Right renal pelvis (tissue), 4 donors: Measurements from ENCODE around the gene ALG14. TPM values are rescaled to one million over a fixed set of nuclear protein-coding genes. Genes with fewer than 3 reads are reported as not detected.
"Not testable (repeated sequence)": the region's sequence is repeated elsewhere in the genome, so short reads cannot be mapped to it uniquely, and the experiment has no call there.

ENCODE experiments used
- DNase-seq, 4 donors: peaks; one replicate each; pipeline ENCODE4 v3.0.0-alpha.2; 2013; ENCODE audit warnings: low read depth in 4 of 4, low spot score in 3 of 4, missing footprints in 1 of 4
- polyA plus RNA-seq, 4 donors: library from polyadenylated mRNA; unstranded; fragments of 120-200 nt; gene quantifications; one replicate each; pipeline ENCODE4 v1.2.1, GENCODE V29; 2013; ENCODE audit not compliant: insufficient read length in 4 of 4

The ALG14 gene
- polyA plus RNA-seq, 4 donors, result 13.0 to 15.7 (median 14.1) TPM

DNA sequence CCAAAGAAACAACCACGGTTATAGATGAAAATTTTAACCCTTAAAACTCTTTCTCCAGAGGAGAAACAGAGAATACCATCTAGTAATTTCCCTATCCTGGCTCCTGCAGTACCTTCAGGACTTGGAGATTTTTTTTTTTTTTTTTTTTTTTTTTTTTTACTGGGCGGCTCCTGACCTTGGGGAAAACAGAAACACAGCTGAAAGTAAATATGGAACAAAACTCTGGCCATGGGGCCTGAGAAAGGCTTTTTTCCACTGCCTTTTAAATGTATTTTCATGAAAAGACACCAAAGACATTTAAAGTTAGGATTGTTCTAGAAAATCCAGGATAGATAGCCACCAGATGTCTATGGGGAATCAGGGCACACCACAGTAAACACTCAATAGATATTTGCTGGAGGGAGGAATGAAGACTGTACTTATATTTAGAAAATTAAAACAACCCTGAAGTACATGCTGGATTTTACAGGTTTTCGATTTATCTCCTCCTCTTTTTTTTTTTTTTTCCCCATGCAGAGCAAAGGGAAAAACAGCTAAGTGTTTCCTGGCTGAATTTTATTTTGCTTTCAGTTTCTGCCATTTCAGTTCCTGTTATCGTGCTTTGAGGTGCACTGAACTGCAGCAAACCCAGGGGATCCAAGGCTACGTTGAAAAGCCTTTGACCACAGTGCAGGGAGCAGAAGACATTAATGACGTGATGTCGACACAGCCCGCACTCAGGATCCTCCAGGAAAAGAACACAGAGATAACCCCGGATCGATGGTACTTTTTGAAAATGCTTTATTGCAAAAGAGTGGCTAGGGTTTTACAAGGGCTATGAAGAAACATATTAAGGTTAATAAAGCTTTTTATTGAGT is 110.1 kb downstream of the ALG14 start:
- DNase-seq, result no peak

DNA sequence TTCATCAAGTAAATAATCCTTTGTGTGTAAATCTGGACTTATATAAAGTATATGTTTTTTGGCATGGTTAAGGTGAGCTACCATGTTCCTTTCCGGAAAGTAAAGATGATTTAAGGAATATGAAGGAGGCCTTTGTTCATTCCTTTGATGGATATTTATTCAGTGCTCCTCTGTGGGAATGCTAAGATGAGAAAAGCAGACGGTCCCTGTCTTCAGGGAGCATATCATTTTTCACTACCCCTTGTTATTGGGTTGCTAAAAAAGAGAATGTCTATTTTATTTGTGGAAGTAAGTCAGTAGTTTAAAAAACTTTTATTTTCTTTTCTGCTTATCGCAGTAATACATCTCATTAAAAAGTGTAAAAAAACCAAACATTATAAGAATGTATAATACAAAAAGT is 110.8 kb downstream of the ALG14 start:
- DNase-seq, result no peak

- DNase-seq, result no peak
Measured at GRCh38 chr1:94961582-94961981, 111.2 kb downstream of the ALG14 start.

GRCh38 chr1:94958081-94958480 is 114.7 kb downstream of the ALG14 start:
- DNase-seq, result no peak

DNA sequence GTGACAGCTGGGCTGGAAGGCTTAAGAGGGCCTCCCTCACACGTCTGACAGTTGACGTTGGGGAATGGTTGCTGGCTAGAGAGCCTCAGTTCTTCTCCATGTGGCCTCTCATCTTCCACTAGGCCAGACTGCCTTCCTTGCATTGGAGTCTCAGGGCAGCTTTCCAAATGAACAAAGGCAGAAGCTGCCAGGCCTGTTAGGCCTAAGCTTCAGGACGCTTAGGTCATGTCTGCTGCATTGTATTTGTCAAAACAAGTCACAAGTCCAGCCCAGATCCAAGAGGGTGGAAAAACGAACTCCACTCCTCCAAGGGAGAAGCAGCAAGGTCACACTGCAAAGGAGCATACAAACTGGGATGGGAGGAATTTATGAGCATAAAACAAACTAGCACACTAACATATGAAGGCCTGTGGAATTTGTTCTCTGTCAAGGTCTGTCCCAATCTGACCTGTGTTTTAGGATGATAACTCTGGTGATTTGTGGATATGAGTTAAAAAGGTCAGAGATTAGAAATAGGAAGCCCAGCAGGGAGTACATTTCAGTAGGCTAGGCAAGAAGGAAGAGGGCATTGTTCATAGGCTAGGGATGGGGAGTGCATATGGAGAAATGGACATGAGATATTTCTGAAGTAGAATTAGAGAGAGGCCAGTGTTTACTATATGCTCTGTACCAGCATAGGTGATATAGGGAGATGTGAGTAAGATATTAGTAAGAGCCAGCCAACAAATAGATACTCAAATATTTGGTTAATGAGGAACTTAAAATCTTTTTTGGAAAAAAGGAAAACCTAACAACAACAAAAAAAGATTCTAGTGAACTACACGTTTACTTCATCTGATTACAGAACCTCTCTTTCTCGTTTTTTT is 116.8 kb downstream of the ALG14 start:
- no peak for DNase-seq

DNA sequence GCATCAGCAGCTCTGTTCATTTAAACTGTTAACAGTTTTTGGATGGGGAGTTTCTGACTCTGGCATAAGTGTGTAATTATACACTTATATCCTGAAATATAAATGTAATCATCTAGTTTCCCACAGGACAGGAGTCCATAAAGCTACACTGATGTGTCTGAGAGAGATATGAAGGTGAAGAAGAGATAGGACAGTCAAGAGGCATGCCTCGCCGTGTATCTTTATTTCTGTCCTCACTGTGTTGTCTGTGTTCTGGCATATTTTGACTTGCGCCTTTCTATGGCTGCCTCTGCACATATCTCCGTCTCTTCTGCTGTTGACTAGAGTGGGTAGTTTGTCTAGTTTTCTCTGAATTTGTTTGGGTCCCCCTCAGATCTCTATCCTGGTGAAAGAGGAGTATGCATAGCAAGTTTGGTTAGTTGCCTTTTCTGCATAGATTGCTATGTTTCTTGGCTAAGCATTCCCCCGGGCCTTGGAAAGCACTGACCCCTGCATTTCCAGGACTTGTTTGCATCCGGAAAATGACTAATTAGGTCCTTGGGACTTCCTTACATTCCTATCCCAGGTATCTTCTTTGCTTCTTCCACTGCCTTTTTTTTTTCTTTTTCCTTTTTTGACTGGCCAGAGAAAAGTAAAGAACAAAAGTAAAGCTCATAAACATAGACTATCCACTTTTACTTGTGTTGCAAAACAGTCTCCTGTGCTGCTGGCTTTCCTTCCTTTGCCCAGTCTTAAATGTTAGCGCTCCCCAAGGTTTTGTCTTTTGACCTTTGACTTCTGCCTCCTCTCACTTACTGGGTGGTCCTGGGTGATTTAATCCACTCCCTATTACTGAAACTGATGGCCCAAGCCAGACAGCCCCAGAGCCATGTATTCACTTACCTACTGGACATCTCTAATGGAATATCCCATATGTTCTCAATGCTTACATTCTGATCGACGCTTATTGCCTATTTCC is 118.2 kb downstream of the ALG14 start:
- DNase-seq, result no peak

- DNase-seq, result no peak
Measured at GRCh38 chr1:94953746-94954145, 119.0 kb downstream of the ALG14 start.

- DNase-seq, result no peak
Measured at GRCh38 chr1:94953107-94953506, 119.6 kb downstream of the ALG14 start.

DNA sequence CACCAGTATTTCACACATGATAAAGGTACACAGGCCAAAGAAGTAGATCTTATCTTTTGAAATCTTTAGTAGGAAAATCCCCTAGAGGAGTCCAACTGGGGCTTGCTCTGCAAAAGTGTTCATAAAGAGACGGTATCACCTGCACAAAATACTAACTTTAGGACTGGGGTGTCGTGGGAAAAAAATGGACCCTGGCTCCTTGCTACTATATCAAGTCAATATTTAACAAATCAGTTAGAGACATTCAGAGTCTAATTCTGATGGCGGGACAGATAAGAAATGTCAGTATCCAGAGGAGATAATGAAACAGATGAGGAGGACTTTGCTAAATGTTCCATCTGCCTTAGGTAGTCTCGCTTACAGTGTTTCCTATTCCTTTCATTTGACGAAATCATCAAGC is 120.2 kb downstream of the ALG14 start:
- DNase-seq, result no peak

DNA sequence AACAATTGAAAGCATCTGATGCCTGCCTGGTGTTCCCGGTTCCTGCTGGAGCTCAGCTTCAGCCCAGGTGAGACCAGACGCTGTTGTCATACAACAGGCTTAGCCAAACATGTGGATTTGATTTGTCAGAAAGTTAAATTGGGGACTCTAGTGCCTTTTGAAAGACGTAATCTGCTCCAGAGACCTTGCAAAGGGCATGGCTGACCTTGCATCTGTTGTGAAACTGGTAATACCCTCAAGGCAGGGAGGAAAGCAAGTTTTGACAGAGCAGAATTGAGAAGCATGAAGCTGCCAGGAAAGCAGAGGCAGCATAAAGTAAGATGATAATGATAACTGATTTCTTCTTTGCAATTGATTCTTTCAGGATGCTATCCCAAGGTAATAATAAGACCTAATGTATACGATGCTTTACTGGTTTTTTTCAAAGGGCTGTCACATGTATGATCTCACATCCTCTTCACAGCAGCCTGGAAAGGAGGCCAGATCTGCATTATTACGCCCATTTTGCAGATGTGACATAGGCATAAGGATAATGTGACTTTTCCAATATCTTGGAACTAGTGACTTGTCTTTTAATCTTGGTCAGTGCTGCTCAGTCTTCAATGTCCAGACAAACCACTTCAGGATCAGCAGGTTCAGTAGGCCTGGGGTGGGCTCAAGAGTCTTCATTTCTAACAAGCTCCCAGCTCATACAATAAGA is 121.1 kb downstream of the ALG14 start:
- no peak for DNase-seq

DNA sequence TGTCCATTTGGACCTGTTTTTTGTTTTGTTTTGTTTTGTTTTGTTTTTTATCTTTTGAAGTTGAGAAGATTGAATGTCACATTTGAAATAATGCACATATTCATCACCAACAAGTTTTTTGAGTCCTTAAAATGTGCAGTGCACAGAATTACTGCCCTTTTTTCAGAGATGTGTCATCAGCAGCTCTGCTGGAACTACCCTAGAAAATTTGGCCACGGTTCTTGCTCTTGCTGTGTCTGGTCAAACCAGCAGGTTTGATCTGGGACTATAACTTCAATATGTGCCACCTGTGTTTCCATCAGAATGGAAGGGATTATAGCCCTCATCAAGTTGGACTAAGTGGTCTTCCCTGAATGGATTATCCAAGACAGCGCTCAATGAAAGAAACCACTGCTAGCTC is 121.7 kb downstream of the ALG14 start:
- no peak for DNase-seq

GRCh38 chr1:94949681-94950661 is 122.8 kb downstream of the ALG14 start:
- DNase-seq, result no peak

DNA sequence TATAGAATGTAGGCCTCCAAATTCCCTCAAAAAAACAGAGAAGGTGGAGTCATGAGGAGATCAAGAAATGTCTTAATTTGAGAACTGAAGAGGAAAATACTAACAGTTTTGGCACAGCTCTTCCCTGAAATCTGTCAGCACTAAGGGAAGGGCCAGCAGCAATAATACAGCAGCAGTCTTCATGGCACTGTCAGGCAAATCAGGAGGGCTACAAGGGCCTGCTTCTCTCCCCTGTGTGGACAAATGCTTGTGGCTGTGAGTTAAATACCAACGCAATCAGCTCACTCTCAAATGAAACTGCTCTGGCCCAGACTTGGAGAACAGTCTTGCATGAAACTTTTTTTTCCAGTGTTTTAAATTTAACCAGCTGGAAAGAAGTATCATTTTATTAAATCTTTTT is 125.3 kb downstream of the ALG14 start:
- no peak for DNase-seq

DNA sequence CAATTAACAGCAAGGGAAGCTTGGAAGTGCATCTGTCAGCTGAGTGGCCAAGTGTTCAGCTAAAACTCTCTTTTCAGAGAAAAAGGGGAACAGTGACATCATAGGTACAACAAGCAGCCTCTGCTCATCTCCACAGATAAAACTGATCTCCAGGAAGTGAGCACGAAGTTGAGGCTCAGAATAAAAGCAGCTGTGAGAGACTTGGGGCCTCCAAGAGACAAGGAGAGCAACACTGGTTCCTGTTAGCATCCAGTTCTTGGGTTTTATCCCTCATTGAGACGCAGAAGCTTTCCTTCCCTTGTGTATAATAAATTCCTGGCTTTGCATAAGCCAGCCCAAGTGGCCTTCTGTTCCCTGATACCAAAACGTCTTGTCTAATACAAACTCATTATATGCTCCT is 125.9 kb downstream of the ALG14 start:
- no peak for DNase-seq

- no peak for DNase-seq
Measured at GRCh38 chr1:94942171-94943128, 130.3 kb downstream of the ALG14 start.

GRCh38 chr1:94941480-94941879 is 131.3 kb downstream of the ALG14 start:
- not testable (repeated sequence) for DNase-seq

DNA sequence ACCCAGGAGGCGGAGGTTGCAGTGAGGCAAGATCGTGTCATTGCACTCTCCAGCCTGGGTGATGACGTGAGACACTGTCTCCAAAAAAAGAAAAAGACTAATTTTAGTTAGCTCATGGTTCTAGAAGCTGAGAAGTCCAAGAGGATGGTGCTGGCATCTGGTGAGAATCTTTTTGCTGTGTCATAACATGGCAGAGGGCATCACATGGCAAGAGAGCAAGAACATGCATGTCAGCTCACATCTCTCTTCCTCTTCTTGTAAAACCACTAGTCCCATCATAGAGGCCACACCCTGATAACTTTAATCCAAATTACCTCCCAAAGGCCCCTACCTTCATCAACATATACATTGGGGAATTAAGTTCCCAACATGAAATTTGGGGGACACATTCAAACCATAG is 132.0 kb downstream of the ALG14 start:
- DNase-seq, result no peak

DNA sequence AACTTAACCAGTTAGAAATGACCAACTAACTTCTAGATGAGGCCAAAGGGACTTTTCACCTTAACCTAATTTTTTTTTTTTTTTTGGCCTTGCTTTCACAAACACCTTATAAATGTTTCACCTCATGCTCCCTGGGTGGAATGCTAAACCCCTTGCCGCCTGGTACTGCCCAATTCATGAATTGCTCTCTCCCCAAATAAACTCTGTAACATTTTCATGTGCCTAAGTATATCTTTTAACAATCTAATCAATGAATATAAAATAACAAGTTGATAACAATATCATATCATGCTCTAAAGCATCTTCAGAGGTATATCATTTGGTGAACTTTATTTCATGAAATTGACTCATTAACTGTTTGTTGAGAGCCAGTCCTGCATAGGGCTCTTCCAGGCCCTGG is 134.9 kb downstream of the ALG14 start:
- DNase-seq, result no peak
